Prostate gland (tissue), 2 donors: ENCODE data around the gene BAX.
A peak's percentile ranks its signal among the peaks of the same experiment; 100 is the strongest.

Experiments used
- POLR2A ChIP-seq: fragments of 450-650 bp; IDR thresholded peaks from one replicate; pipeline ENCODE4 v1.6.1; 2016; ENCODE audit warnings: antibody characterized with exemption, mild to moderate bottlenecking
- TF ChIP-seq, protein P1 (sequence below), 4 experiments: fragments of 200-600 bp in 2 of 4; fragments of 450-650 bp in 2 of 4; sonication (generic) in 2 of 4; IDR thresholded peaks; 1 replicate in 3 of 4; 2 replicates in 1 of 4; pipeline ENCODE4 v1.5.1; 2016 to 2019; ENCODE audit warnings: antibody characterized with exemption in 4 of 4, mild to moderate bottlenecking in 2 of 4, moderate library complexity in 2 of 4

DNA sequence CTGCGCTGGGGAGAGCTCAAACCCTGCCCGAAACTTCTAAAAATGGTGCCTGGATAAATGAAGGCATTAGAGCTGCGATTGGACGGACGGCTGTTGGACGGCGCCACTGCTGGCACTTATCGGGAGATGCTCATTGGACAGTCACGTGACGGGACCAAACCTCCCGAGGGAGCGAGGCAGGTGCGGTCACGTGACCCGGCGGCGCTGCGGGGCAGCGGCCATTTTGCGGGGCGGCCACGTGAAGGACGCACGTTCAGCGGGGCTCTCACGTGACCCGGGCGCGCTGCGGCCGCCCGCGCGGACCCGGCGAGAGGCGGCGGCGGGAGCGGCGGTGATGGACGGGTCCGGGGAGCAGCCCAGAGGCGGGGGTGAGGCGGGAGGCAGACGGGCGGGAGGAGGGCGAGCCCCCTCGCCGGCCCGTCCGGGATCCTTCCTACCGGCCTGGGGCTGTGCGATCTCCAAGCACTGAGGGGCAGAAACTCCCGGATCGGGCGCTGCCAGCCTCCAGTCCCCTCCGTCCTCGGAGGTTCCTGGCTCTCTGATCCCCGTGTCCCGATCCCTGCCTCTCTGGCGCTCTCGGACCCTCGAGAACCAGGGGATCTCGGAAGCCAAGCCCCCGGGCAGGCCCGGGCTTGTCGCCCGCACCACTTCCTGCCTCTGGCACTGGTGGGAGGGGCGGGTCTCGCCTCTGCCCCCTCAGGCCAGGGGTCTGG, at the start of gene BAX:
- TF ChIP-seq POLR2A, result peak; percentile 83
- TF ChIP-seq, protein P1, sequence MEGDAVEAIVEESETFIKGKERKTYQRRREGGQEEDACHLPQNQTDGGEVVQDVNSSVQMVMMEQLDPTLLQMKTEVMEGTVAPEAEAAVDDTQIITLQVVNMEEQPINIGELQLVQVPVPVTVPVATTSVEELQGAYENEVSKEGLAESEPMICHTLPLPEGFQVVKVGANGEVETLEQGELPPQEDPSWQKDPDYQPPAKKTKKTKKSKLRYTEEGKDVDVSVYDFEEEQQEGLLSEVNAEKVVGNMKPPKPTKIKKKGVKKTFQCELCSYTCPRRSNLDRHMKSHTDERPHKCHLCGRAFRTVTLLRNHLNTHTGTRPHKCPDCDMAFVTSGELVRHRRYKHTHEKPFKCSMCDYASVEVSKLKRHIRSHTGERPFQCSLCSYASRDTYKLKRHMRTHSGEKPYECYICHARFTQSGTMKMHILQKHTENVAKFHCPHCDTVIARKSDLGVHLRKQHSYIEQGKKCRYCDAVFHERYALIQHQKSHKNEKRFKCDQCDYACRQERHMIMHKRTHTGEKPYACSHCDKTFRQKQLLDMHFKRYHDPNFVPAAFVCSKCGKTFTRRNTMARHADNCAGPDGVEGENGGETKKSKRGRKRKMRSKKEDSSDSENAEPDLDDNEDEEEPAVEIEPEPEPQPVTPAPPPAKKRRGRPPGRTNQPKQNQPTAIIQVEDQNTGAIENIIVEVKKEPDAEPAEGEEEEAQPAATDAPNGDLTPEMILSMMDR (IDR thresholded peaks at IDR 0.05), result peak in 2 of 4 experiments; percentile 33 to 38
